Smooth muscle cell (in vitro differentiated cells): ENCODE data around the gene HS6ST3. TPM values are rescaled to one million over a fixed set of nuclear protein-coding genes. Genes with fewer than 3 reads are reported as not detected.

ENCODE experiments used
- DNase-seq: peaks from one replicate; lab custom pipeline; 2025; ENCODE audit not compliant: unreplicated experiment; lab: John Stamatoyannopoulos, UW
- H2AFZ ChIP-seq: fragments of 200-600 bp; sonication (generic); 2 replicates; pipeline ENCODE4 v1.6.0; 2016; ENCODE audit warnings: antibody characterized with exemption, low read depth, mild to moderate bottlenecking
- H3F3A ChIP-seq: fragments of 200-600 bp; sonication (generic); 2 replicates; pipeline ENCODE4 v1.6.0; 2017; ENCODE audit warnings: antibody characterized with exemption, low read depth
- H3K27ac ChIP-seq: fragments of 200-600 bp; sonication (generic); 2 replicates; pipeline ENCODE4 v1.5.1; 2016; ENCODE audit warnings: low read depth, mild to moderate bottlenecking
- H3K27me3 ChIP-seq: fragments of 200-600 bp; sonication (generic); 2 replicates; pipeline ENCODE4 v1.6.1; 2016; ENCODE audit warnings: low read depth, mild to moderate bottlenecking
- H3K36me3 ChIP-seq: fragments of 200-600 bp; sonication (generic); 2 replicates; pipeline ENCODE4 v1.5.1; 2016; ENCODE audit warnings: low read depth
- H3K4me1 ChIP-seq: fragments of 200-600 bp; sonication (generic); 2 replicates; pipeline ENCODE4 v1.5.1; 2016; ENCODE audit warnings: low read depth
- H3K4me2 ChIP-seq: fragments of 200-600 bp; sonication (generic); 2 replicates; pipeline ENCODE4 v1.6.0; 2016; ENCODE audit warnings: mild to moderate bottlenecking
- H3K4me3 ChIP-seq: fragments of 200-600 bp; sonication (generic); 2 replicates; pipeline ENCODE4 v1.5.1; 2016; ENCODE audit warnings: mild to moderate bottlenecking
- H3K79me2 ChIP-seq: fragments of 200-600 bp; sonication (generic); 2 replicates; pipeline ENCODE4 v1.6.0; 2016; ENCODE audit warnings: low read depth, mild to moderate bottlenecking
- H3K9ac ChIP-seq: fragments of 200-600 bp; sonication (generic); 2 replicates; pipeline ENCODE4 v1.6.0; 2016; ENCODE audit warnings: low read depth
- H3K9me3 ChIP-seq: fragments of 200-600 bp; sonication (generic); replicated peaks from 2 replicates; pipeline ENCODE4 v1.5.1; 2016; ENCODE audit warnings: low read depth
- H4K20me1 ChIP-seq: fragments of 200-600 bp; sonication (generic); 2 replicates; pipeline ENCODE4 v1.6.0; 2016; ENCODE audit warnings: low read depth
- WGBS: methylation state at CpG from one replicate; pipeline ENCODE4 v1.1.7; 2016; ENCODE audit warnings: low lambda C conversion rate; 5-methylcytosine and 5-hydroxymethylcytosine counted together
- polyA plus RNA-seq: library from polyadenylated mRNA; unstranded; fragments of >200 nt; fragmentation: Nextera tagmentation; extraction: Ambion mirVana; gene quantifications from 2 replicates; pipeline ENCODE4 v1.2.1, GENCODE V29; 2016
- total RNA-seq: library from RNA; depleted of rRNA; stranded (reverse); fragments of >200 nt; gene quantifications from 2 replicates; pipeline ENCODE4 v1.2.3, GENCODE V29; 2014
- TF ChIP-seq, protein P1 (sequence below): fragments of 200-600 bp; sonication (generic); IDR thresholded peaks from 2 replicates; pipeline ENCODE4 v1.5.1; 2017; ENCODE audit warnings: borderline replicate concordance, mild to moderate bottlenecking, antibody characterized with exemption; ENCODE audit not compliant: insufficient read depth, poor library complexity, severe bottlenecking

HS6ST3 gene
- total and polyA plus RNA-seq, 2 experiments from 2014 or later, result 0.09 TPM; not detected in 1

DNA sequence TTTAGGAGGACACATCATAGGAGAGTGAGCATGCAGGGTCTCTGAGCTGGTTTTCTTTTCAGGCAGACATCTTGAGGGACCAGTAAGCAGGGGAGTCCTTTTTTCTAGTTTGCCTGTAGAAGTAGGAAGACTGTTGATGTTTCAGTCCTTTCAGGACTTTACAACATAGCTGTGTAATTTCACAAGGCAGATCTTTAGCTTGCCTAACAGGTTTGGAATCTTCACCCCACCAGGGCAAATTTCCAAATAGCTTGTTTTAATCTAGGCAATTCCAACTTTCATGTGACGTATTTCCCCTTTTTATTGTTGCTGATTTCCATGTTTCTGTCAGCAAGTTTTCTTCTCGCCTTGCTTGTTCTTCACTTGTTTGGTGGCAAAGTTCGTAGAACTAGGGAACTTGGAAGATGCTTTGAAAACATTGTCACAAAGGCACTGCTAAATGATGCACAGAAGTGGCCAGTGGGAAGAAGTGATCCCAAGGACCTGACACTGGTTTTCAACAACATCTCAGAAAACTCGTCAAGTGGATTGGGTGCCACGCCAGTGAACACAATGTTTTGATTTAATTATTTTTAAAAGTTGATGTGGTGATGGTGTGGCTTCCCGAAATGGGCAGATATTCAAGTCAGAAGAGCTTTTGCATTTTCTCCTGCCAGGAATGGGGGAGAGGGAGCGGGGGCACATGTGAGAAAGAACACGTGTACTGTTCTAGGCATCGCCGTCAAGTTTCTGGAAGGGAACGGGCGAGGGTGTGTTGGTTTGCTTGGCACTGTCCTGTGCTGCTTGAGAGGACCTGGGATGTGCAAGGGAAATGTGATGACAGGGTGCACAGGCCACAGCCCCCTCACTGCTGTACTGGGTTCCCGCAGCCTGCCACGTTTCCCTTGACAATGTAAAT, 485.8 kb downstream of the HS6ST3 start:
- TF ChIP-seq, protein P1, sequence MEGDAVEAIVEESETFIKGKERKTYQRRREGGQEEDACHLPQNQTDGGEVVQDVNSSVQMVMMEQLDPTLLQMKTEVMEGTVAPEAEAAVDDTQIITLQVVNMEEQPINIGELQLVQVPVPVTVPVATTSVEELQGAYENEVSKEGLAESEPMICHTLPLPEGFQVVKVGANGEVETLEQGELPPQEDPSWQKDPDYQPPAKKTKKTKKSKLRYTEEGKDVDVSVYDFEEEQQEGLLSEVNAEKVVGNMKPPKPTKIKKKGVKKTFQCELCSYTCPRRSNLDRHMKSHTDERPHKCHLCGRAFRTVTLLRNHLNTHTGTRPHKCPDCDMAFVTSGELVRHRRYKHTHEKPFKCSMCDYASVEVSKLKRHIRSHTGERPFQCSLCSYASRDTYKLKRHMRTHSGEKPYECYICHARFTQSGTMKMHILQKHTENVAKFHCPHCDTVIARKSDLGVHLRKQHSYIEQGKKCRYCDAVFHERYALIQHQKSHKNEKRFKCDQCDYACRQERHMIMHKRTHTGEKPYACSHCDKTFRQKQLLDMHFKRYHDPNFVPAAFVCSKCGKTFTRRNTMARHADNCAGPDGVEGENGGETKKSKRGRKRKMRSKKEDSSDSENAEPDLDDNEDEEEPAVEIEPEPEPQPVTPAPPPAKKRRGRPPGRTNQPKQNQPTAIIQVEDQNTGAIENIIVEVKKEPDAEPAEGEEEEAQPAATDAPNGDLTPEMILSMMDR, result no peak
- no peak for DNase-seq
- H3K27ac ChIP-seq, result no peak overlapping the region

DNA sequence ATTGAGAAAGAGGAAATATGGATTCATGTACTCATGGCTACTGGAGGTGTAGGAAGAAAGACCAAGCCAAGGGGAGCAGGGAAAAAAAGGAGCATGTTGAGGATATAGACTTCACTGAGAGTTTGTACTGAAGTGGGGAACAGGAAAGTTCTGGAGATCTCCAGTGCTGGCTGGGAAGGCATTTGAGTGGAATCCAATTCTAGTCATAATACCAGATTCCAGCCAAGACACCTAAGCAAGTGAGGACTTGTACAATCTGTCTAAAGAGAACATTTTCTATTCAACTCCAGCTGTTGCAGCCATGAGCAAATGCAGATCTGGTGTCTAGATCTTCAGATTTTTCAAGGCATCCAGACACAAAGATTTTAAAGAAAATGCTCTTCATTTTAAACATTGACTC, 491.8 kb downstream of the HS6ST3 start:
- Histone ChIP-seq H3K4me3 (no peak overlapping the region), H3K36me3 (no peaks in the 10 kb centered on the region), H3K9ac (no peak overlapping the region), H3F3A (no peaks in the 10 kb centered on the region), H3K27me3 (no peaks in the 10 kb centered on the region), H3K79me2 (no peaks in the 10 kb centered on the region), H3K9me3 (no peaks in the 10 kb centered on the region), H4K20me1 (no peaks in the 10 kb centered on the region), H3K4me1 (no peaks in the 10 kb centered on the region), H2AFZ (no peak overlapping the region), H3K27ac (no peak overlapping the region), H3K4me2 (no peak overlapping the region)
- TF ChIP-seq, protein P1, result no peak
- no peak for DNase-seq

More for the DNA sequence above, 485.8 kb downstream of the HS6ST3 start:
- Histone ChIP-seq H3K27me3 (no peaks in the 10 kb centered on the region), H3K4me2 (no peak overlapping the region), H2AFZ (no peak overlapping the region), H3K4me1 (no peaks in the 10 kb centered on the region), H4K20me1 (no peaks in the 10 kb centered on the region), H3K9me3 (no peaks in the 10 kb centered on the region), H3K36me3 (no peaks in the 10 kb centered on the region), H3F3A (no peaks in the 10 kb centered on the region), H3K79me2 (no peaks in the 10 kb centered on the region), H3K4me3 (no peak overlapping the region), H3K9ac (no peak overlapping the region)
- WGBS, result 81% methylated on average over 14 of the region's 14 CpGs

DNA sequence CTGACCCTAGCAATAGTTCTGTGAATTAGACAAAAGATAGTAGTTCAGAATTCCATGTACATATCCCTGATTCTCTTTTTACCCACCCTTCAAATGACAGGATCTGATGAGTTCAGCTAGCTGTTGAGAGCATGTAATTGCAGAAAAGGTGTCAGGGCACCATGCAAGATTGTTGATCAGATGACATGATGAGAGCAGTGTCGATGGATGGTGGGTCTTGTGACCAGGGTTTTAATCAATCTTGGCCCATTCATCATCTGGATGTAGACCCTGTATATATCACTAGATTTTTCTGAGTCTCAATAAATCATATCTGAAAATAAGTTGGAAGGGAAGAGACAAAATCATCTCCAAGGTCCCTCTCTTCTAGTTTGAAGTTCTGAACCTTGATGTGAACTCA, 525.3 kb downstream of the HS6ST3 start:
- no peaks in the 10 kb centered on the region for H3K4me1 ChIP-seq
- 95% methylated on average over 1 of the region's 1 CpG for WGBS
- H3K79me2 ChIP-seq, result no peaks in the 10 kb centered on the region
- H3K4me2 ChIP-seq, result no peak overlapping the region
- H4K20me1 ChIP-seq, result no peaks in the 10 kb centered on the region
- no peaks in the 10 kb centered on the region for H3K27me3 ChIP-seq
- no peak overlapping the region for H2AFZ ChIP-seq
- no peaks in the 10 kb centered on the region for H3K9me3 ChIP-seq
- H3K4me3 ChIP-seq, result no peak overlapping the region
- TF ChIP-seq, protein P1, result no peak
- DNase-seq, result no peak
- no peak overlapping the region for H3K27ac ChIP-seq
- no peak overlapping the region for H3K9ac ChIP-seq
- no peaks in the 10 kb centered on the region for H3K36me3 ChIP-seq
- no peaks in the 10 kb centered on the region for H3F3A ChIP-seq

DNA sequence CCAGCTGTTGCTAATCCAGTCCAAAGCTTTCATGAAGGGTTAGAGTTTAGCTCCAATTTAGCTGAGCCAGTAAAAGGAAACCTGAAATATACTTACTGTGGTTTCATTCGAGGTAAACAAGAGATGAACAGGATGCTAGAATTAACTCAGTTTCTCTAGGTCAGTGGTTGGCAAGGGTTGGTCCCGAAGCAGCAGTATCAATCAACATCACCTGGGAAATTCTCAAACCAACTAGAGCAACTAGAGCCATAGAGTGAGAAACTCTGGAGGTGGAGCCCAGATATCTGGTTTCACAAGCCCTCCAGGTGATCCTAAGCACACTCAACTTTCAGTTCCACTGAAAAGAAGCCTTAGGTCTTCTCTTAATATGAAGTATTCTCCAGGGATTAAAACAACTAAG, 527.6 kb downstream of the HS6ST3 start:
- TF ChIP-seq, protein P1, result no peak
- 75% methylated on average over 2 of the region's 2 CpGs for WGBS
- Histone ChIP-seq H3K9me3 (no peaks in the 10 kb centered on the region), H3K27ac (no peak overlapping the region), H3K79me2 (no peaks in the 10 kb centered on the region), H3K4me3 (no peak overlapping the region), H3K4me1 (no peaks in the 10 kb centered on the region), H3K36me3 (no peaks in the 10 kb centered on the region), H3K4me2 (no peak overlapping the region), H2AFZ (no peak overlapping the region), H4K20me1 (no peaks in the 10 kb centered on the region), H3F3A (no peaks in the 10 kb centered on the region), H3K9ac (no peak overlapping the region), H3K27me3 (no peaks in the 10 kb centered on the region)
- no peak for DNase-seq
